ENCODE measurements around the gene TEX10. TPM values are rescaled to one million over a fixed set of nuclear protein-coding genes. Genes with fewer than 3 reads are reported as not detected.
"Not testable (repeated sequence)": the region's sequence is repeated elsewhere in the genome, so short reads cannot be mapped to it uniquely, and the experiment has no call there.

Gene TEX10
- total RNA-seq, result 27.8 and 31.0 TPM in 2 replicates

GRCh38 chr9:100352727-100353505 is at the start of gene TEX10:
Gene TEX10 (minus strand): TSS chr9:100352942. CDS start chr9:100349363, 3,579 bp downstream.
- DNase-seq (ENCODE audit: low read depth, low spot score), result peak; percentile 43

GRCh38 chr9:100401042-100401441 is 48.3 kb upstream of the TEX10 start:
- DNase-seq (ENCODE audit: low read depth, low spot score), result no peak

DNA sequence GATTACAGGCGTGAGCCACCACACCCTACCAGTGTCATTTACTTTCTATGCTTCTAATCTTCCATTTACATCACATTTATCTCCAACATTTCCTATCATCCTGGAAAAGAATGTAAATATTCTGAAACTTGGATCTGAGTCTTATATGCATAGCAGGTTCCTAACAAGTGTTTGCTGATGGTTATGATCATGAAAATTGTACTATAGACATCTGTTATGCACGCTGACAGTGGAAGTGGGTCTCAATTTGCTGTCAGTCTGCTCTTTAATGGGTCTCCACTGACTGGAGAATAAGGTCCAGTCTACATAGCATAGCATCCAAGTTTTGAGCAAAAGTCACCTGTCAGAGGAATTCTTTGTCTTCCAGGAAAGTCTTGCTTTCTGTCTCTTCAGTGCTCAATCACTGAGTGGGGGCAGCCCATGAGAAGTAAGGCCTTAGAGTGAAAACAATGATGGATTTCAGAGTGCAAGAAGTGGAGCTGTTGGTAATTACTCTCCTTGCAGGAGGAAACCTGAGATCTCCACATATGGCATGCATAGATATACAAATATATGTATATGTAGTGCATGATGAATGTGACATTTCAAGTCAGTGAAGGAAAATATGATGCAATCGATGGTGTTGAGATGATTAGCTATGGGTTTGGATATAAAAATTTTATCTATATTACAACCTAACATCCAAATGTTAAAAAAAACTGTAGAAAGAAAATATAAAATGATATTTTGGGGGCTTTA is 45.0 kb upstream of the TEX10 start:
- no peak for DNase-seq (ENCODE audit: low read depth, low spot score)

- no peak for DNase-seq (ENCODE audit: low read depth, low spot score)
Measured at GRCh38 chr9:100396769-100397168, 44.0 kb upstream of the TEX10 start.

DNA sequence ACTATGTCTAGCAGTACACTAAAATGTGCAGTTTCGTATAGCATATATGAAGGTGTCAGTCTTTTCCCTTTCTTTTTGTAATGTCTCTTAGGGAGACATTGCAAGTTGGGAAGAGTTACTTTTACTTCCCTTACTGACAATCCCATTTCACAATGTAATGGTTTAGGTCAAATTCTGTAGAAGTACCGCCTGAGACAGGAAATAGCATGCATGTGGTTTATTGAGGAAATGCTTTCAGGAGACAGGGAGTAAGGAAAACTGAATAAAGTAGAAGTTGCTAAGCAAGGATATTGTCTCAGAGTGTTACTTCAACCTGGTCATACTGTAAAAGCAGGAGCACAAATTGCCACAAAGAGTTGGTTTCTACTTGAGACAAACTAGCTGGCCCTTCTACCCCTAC is 42.1 kb upstream of the TEX10 start:
- no peak for DNase-seq (ENCODE audit: low read depth, low spot score)

DNA sequence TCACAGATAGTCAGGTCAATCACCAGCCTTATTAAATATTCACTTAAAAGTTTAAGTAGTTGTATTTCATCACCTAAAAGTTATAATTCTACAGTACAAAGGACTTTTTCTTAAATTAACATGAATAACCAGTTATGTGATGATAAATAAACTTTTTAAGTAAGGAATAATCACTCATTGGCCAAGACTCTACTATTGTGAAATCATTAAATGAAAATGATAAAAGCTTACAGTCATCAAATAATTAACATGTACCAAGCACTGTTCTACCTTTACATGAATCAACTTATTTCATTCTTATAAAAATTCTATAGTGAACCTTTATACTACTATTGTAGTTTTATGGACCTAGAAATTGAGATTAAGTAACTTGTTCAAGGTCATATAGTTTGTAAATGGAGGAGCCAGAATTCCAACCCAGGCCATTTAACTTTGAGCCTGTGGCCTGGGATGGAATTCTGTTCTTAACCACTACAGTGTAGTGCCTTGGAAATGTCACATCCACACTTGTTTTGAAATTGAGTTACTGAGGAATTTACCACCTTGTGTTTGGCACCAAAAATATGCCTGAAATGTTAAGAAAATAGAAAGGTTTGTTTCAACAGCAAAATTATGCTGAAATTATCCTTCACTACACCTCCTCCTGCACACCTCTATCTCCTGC is 41.4 kb upstream of the TEX10 start:
- DNase-seq (ENCODE audit: low read depth, low spot score), result no peak

DNA sequence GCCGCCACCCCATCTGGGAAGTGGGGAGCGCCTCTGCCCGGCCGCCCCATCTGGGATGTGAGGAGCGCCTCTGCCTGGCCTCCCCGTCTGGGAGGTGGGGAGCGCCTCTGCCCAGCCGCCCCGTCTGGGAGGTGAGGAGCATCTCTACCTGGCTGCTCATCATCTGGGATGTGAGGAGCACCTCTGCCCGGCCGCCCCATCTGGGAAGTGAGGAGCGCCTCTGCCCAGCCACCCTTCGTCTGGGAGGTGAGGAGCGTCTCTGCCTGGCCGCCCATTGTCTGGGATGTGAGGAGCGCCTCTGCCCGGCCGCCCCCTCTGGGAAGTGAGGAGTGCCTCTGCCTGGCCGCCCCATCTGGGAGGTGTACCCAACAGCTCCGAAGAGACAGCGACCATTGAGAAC is 40.2 kb upstream of the TEX10 start:
- DNase-seq (ENCODE audit: low read depth, low spot score), result not testable (repeated sequence)

DNA sequence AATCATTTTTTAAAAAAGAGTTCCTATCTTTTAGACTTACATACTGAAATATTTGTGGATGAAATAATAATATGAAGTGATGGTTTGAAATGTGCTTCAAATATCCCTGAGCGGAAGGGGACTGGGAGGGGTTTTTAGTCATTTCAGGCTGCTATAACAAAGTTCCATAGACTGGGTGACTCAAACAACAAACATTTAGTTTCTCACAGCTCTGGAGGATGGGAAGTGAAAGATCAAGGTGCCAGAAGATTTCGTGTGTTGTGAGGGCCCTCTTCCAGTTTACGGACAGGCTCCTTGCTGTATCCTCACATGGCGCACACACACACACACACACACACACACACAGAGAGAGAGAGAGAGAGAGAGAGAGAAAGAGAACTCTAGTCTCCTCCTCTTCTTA is 27.1 kb upstream of the TEX10 start:
- DNase-seq (ENCODE audit: low read depth, low spot score), result no peak

DNA sequence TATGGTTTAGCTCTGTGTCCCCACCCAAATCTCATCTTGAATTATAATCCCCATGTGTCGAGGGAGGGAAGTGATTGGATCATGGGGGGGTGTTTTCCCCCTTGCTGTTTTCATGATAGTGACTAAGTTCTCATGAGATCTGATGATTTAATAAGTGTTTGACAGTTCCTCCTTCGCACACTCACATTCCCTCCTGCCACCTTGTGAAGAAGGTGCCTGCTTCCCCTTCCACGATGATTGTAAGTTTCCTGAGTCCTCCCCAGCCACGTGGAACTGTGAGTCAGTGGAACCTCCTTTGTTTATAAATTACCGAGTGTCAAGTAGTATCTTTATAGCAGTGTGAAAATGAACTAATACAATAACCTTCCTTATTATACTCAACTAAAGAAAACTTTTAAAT is 24.3 kb upstream of the TEX10 start:
- no peak for DNase-seq (ENCODE audit: low read depth, low spot score)

DNA sequence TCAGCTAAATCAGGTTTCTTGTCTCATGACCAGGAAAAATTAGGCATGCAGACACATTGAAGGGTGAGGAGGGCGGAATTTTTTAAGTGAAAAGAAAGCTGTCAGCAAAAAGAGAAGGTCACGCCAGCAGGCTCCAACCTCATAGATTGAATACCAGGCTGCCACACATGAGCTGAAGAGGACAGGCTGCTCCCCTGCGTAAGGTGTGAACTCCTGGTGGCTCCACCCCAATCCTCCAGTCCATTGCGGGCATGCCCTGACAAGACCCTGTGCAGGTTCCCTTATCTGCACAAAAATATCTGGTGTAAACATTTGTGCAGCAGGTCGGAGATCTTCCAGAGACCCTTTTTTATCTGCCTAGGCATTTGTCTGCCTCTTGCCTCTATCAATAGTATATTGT is 22.9 kb upstream of the TEX10 start:
- DNase-seq (ENCODE audit: low read depth, low spot score), result no peak

DNA sequence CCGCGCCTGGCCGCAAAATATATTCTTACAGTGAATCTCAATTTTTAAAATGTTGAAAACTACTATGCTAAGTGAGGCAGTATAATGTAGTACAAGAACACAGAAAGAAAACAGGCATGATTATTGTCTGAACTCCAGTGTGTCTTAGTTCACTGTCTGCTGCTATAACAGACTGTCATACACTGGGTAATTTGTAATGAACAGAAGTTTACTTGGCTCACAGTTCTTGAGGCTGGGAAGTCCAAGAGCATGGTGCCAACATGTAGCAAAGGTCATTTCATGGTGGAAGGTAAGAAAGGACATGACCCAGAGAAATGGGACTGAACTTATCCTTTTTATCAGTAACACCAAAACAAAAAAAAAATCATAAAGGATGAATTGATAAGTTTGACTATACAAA is 19.9 kb upstream of the TEX10 start:
- no peak for DNase-seq (ENCODE audit: low read depth, low spot score)

- DNase-seq (ENCODE audit: low read depth, low spot score), result no peak
Measured at GRCh38 chr9:100370064-100370723, 17.5 kb upstream of the TEX10 start.

- no peak for DNase-seq (ENCODE audit: low read depth, low spot score)
Measured at GRCh38 chr9:100368672-100369071, 15.9 kb upstream of the TEX10 start.

DNA sequence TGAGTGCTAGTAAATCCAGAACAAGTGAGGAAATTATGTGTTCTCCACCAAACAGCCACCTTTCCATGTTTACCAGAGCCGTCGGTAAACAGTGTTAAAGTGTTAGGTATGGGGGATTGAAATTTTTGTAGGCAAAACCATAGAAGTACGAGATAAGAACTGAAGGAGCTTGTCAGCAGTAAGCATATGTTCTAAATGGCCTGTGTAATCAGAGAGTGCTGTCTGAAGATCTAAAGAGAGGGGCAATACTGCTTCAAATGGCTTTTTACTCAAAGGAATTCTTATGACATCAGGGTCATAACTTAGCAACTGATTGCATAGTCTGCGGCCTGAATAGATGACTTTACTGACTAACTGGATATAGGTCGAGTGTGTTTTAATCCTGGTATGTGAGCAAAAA is 13.4 kb upstream of the TEX10 start:
- no peak for DNase-seq (ENCODE audit: low read depth, low spot score)

DNA sequence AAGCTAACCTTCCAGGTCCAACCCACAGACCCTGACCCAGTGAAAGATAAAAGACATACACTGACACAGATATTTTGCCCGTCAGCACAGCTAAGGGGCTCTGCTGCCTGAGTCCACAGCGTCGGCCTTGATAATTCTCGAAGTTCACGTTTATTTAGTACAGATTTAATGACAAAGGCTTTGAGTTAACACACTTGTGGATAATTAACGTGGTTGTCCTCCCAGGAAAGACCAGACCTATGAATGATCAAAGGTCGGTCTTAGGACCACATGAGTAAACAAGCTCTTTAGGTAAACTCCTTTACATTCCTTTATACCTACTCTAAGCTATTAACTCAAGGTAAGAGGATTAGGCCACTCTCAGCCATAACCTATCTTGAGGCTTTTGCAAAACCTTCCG is 11.3 kb upstream of the TEX10 start:
- no peak for DNase-seq (ENCODE audit: low read depth, low spot score)

DNA sequence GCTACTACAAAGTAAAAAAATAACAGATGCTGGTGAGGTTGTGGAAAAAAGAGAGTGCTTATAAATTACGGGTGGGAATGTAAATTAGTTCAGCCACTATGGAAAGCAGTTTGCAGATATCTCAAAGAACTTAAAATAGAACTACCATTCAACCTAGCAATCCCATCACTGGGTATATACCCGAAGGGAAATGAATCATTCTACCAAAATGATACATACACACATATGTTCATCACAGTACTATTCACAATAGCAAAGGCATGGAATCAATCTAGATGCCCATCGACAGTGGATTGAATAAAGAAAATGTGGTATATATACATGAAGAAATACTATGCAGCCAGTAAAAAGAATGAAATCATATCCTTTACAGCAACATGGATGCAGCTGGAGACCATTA is 6.3 kb upstream of the TEX10 start:
- no peak for DNase-seq (ENCODE audit: low read depth, low spot score)

GRCh38 chr9:100357501-100357900 is 4.8 kb upstream of the TEX10 start:
- DNase-seq (ENCODE audit: low read depth, low spot score), result no peak

- no peak for DNase-seq (ENCODE audit: low read depth, low spot score)
Measured at GRCh38 chr9:100355561-100355960, 2.8 kb upstream of the TEX10 start.

- no peak for DNase-seq (ENCODE audit: low read depth, low spot score)
Measured at GRCh38 chr9:100354121-100354800, 1.5 kb upstream of the TEX10 start.

DNA sequence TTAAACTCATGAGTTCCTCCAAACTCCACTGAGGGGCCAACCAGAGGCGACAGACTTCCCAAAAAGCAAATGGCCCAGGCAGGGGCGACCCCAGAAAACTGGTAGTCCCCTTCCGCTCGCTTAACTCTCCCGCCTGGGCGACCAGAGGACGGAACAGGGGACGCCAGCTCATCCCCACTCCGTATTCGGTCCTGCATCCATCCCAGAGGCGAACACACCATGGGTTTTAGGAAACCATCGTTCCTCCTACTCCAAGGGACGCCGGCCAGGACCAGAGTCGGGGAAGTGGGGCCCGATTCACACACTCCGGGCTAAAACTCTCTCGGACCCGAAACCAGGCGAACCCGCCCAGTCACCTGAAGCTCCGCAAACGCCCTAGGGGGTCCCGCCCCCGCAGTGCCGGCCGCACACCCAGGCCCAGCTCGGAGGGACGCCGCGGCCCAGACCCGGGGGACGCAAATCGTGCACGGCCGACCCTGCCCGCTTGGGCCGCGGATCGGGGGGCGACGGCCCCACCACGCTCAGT is 478 bp downstream of the TEX10 start:
- no peak for DNase-seq (ENCODE audit: low read depth, low spot score)

DNA sequence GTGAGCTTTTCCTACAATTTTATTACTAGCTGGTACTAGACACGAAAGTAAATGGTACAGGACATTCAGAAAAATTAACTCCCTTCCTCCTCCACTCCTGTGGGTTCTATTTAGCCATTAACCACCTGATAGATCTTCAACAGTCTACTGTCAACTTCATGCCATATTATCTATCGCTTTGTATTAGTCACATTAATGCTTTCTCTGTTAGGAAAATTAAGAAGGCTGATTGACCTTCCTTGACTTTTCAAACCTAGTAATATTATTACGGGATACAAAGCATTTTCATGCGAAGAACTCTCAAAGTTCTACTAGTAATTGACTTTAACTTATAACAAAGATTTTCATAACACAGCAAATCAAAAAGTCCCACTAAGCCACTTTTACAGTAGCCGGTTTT is 1.2 kb downstream of the TEX10 start:
- DNase-seq (ENCODE audit: low read depth, low spot score), result no peak
